Upper lobe of left lung (tissue), 6 donors: ENCODE results near the gene MLLT1. TPM values are rescaled to one million over a fixed set of nuclear protein-coding genes. Genes with fewer than 3 reads are reported as not detected.
"Not testable (repeated sequence)": the region's sequence is repeated elsewhere in the genome, so short reads cannot be mapped to it uniquely, and the experiment has no call there.

Source experiments
- ATAC-seq, 2 donors: fragments of 200-7000 bp; cut with Tn5 transposase; one replicate each; pipeline ENCODE4 v1.9.1; 2022; ENCODE audit warnings: mild to moderate bottlenecking in 2 of 2, moderate library complexity in 2 of 2; ENCODE audit not compliant: low FRiP score in 2 of 2
- DNase-seq, 2 donors: peaks; one replicate each; pipeline ENCODE4 v3.0.0-alpha.2; 2019 to 2020
- H3K27ac ChIP-seq, 4 donors: fragments of 200-600 bp; sonication (generic); one replicate each; pipeline ENCODE4 v1.5.1; 2016 to 2019
- H3K27me3 ChIP-seq, 4 donors: fragments of 200-600 bp; sonication (generic); one replicate each; pipeline ENCODE4 v1.5.1; 2017 to 2019
- H3K36me3 ChIP-seq, 4 donors: fragments of 200-600 bp; sonication (generic); one replicate each; pipeline ENCODE4 v1.5.1; 2016 to 2019
- H3K4me1 ChIP-seq, 4 donors: fragments of 200-600 bp; sonication (generic); one replicate each; pipeline ENCODE4 v1.5.1; 2018 to 2019
- H3K4me3 ChIP-seq, 4 donors: fragments of 200-600 bp; sonication (generic); one replicate each; pipeline ENCODE4 v1.5.1; 2017 to 2019; ENCODE audit warnings: mild to moderate bottlenecking in 2 of 4, moderate library complexity in 1 of 4
- H3K9me3 ChIP-seq, 4 donors: fragments of 200-600 bp; sonication (generic); one replicate each; pipeline ENCODE4 v1.5.1; 2018 to 2019
- CTCF ChIP-seq, 6 experiments: fragments of 450-650 bp in 4 of 6; fragments of 200-600 bp in 2 of 6; sonication (generic) in 2 of 6; IDR thresholded peaks; one replicate each; pipeline ENCODE4 v1.5.1; 2016 to 2019; ENCODE audit warnings: antibody characterized with exemption in 6 of 6
- EP300 ChIP-seq, 4 donors: sonication (generic); formaldehyde crosslinking; IDR thresholded peaks; one replicate each; pipeline ENCODE4 v1.5.1; 2017; ENCODE audit warnings: antibody characterized with exemption in 4 of 4, control low read depth in 2 of 4
- POLR2A ChIP-seq, 4 donors: fragments of 450-650 bp; IDR thresholded peaks; one replicate each; pipeline ENCODE4 v1.5.1; 2016 to 2017; ENCODE audit warnings: antibody characterized with exemption in 4 of 4, mild to moderate bottlenecking in 2 of 4
- POLR2AphosphoS5 ChIP-seq, 2 donors: sonication (generic); formaldehyde crosslinking; IDR thresholded peaks; one replicate each; pipeline ENCODE4 v1.5.1; 2017; ENCODE audit warnings: antibody characterized with exemption in 2 of 2
- WGBS, 2 donors: methylation state at CpG; one replicate each; pipeline ENCODE4 v1.1.5; 2017 to 2018; 5-methylcytosine and 5-hydroxymethylcytosine counted together
- total RNA-seq, 6 donors: library from RNA; depleted of rRNA in 4 of 6; stranded (reverse); fragments of >200 nt in 4 of 6; gene quantifications; one replicate each; pipeline versions ENCODE4 v1.1.0 to v1.2.1, GENCODE V29; 2016 to 2021
- donor health status: DM: no; HTN: no; CAD: no; lungs with moderate emphysema.
- donor health status: DM: no; HTN: yes; CAD: no; lungs with severe emphysema.

MLLT1 gene
- total RNA-seq, 6 donors from 2014 or later = 22.1 to 98.9 (median 49.3) TPM

- H3K27ac ChIP-seq = no peak overlapping the region
- WGBS, 2 donors = 91 to 100% methylated on average over 2 to 6 of the region's 6 CpGs
- no peaks in the 10 kb centered on the region for H3K36me3 ChIP-seq
- DNase-seq = peak in 1 of 2 donors; percentile 56
- TF ChIP-seq CTCF (IDR thresholded peaks at IDR 0.05) (no peak), POLR2A (IDR thresholded peaks at IDR 0.05) (no peak), POLR2AphosphoS5 (IDR thresholded peaks at IDR 0.05) (no peak), EP300 (IDR thresholded peaks at IDR 0.05) (no peak)
- H3K4me3 ChIP-seq = no peak overlapping the region
- no peak for ATAC-seq
- H3K4me1 ChIP-seq = no peaks in the 10 kb centered on the region
- peaks cover 35 to 66% (median 54%) of the 10 kb centered on the region in 4 donors for H3K9me3 ChIP-seq
- H3K27me3 ChIP-seq = no peaks in the 10 kb centered on the region
Observed at GRCh38 chr19:6287269-6287885, 7.6 kb upstream of the MLLT1 start.

GRCh38 chr19:6286676-6287075, 6.9 kb upstream of the MLLT1 start:
- H3K9me3 ChIP-seq = peaks cover 28 to 59% (median 47%) of the 10 kb centered on the region in 4 donors
- no peaks in the 10 kb centered on the region for H3K27me3 ChIP-seq
- no peaks in the 10 kb centered on the region for H3K36me3 ChIP-seq
- H3K4me3 ChIP-seq = no peak overlapping the region
- 64 to 88% methylated on average over 4 of the region's 4 CpGs for WGBS, 2 donors
- ATAC-seq (no peak), DNase-seq (no peak)
- TF ChIP-seq POLR2A (IDR thresholded peaks at IDR 0.05) = no peak
- TF ChIP-seq CTCF (IDR thresholded peaks at IDR 0.05) = no peak
- TF ChIP-seq POLR2AphosphoS5 (IDR thresholded peaks at IDR 0.05) = no peak
- no peak overlapping the region for H3K27ac ChIP-seq
- H3K4me1 ChIP-seq = no peaks in the 10 kb centered on the region

GRCh38 chr19:6282393-6282792, 2.6 kb upstream of the MLLT1 start:
- Histone ChIP-seq H3K9me3 (peaks cover 11 to 19% (median 15%) of the 10 kb centered on the region in 4 donors), H3K4me1 (peaks cover 15 to 25% (median 16%) of the 10 kb centered on the region in 4 donors)
- 83 to 86% methylated on average over 6 of the region's 6 CpGs for WGBS, 2 donors
- not testable (repeated sequence) for H3K36me3 ChIP-seq, DNase-seq, H3K27me3 ChIP-seq, ATAC-seq, H3K27ac ChIP-seq, H3K4me3 ChIP-seq

- no CpG with 5 or more reads among the region's 59 CpGs for WGBS, 2 donors
- H3K9me3 ChIP-seq = no peaks in the 10 kb centered on the region
- no peak for TF ChIP-seq EP300 (IDR thresholded peaks at IDR 0.05)
- TF ChIP-seq POLR2AphosphoS5 (IDR thresholded peaks at IDR 0.05) = no peak
- TF ChIP-seq POLR2A (IDR thresholded peaks at IDR 0.05) = no peak
- TF ChIP-seq CTCF (IDR thresholded peaks at IDR 0.05) = no peak
- ATAC-seq (no peak), DNase-seq (no peak)
- no peaks in the 10 kb centered on the region for H3K36me3 ChIP-seq
- H3K4me1 ChIP-seq = peaks cover 41 to 53% (median 44%) of the 10 kb centered on the region in 4 donors
- no peaks in the 10 kb centered on the region for H3K27me3 ChIP-seq
- H3K27ac ChIP-seq = peak overlapping the region; percentile 88 to 94 (median 92)
- peak overlapping the region; percentile 88 to 94 (median 92) for H3K4me3 ChIP-seq
Observed at GRCh38 chr19:6279620-6279930, 200 bp downstream of the MLLT1 start.

GRCh38 chr19:6278740-6279619, 795 bp downstream of the MLLT1 start:
- ATAC-seq (no peak), DNase-seq (no peak)
- peaks cover 47 to 59% (median 50%) of the 10 kb centered on the region in 4 donors for H3K4me1 ChIP-seq
- H3K36me3 ChIP-seq = no peaks in the 10 kb centered on the region
- H3K9me3 ChIP-seq = no peaks in the 10 kb centered on the region
- TF ChIP-seq POLR2A (IDR thresholded peaks at IDR 0.05) = no peak
- no peak for TF ChIP-seq POLR2AphosphoS5 (IDR thresholded peaks at IDR 0.05)
- TF ChIP-seq CTCF (IDR thresholded peaks at IDR 0.05) = no peak
- no peak for TF ChIP-seq EP300 (IDR thresholded peaks at IDR 0.05)
- peak overlapping the region; percentile 88 to 94 (median 92) for H3K4me3 ChIP-seq
- H3K27me3 ChIP-seq = no peaks in the 10 kb centered on the region
- 10 to 14% methylated on average over 17 to 18 of the region's 36 CpGs for WGBS, 2 donors
- H3K27ac ChIP-seq = peak overlapping the region; percentile 88 to 94 (median 92)
